WTC11 (cell line): ENCODE results near the gene PPP1R10. TPM values are rescaled to one million over a fixed set of nuclear protein-coding genes. Genes with fewer than 3 reads are reported as not detected.
"Not testable (repeated sequence)": the region's sequence is repeated elsewhere in the genome, so short reads cannot be mapped to it uniquely, and the experiment has no call there.

Experiments used
- ATAC-seq: fragments of 200-7000 bp; cut with Tn5 transposase; 2 replicates; pipeline ENCODE4 v1.10.0; 2021; ENCODE audit warnings: mild to moderate bottlenecking, moderate library complexity
- CTCF ChIA-PET: fragments of 300-600 bp; sonication (Branson Sonifier 250); formaldehyde crosslinking; loops from one replicate; lab custom pipeline; 2021; ENCODE audit warnings: antibody characterized with exemption; lab: Charles Lee
- POLR2A ChIA-PET: fragments of 350-600 bp; sonication (Branson Sonifier 250); formaldehyde crosslinking; loops from one replicate; lab custom pipeline; 2021; ENCODE audit warnings: antibody characterized with exemption; lab: Charles Lee
- DNase-seq: peaks from one replicate; pipeline ENCODE4 v3.0.0; 2021; ENCODE audit warnings: low spot score
- H3K27ac Mint-ChIP-seq: 2 replicates; pipeline ENCODE4 v1.8.0; 2021; ENCODE audit warnings: mixed read lengths
- H3K27me3 Mint-ChIP-seq: 2 replicates; pipeline ENCODE4 v1.8.0; 2021; ENCODE audit warnings: low read depth, mild to moderate bottlenecking, moderate library complexity, mixed read lengths
- H3K36me3 Mint-ChIP-seq: 2 replicates; pipeline ENCODE4 v1.8.0; 2021; ENCODE audit warnings: mixed read lengths
- H3K4me1 Mint-ChIP-seq: 2 replicates; pipeline ENCODE4 v1.8.0; 2022; ENCODE audit warnings: mixed read lengths
- H3K4me3 Mint-ChIP-seq: 2 replicates; pipeline ENCODE4 v1.8.0; 2021; ENCODE audit warnings: mild to moderate bottlenecking, moderate library complexity, mixed read lengths
- H3K9me3 Mint-ChIP-seq: 2 replicates; pipeline ENCODE4 v1.8.0; 2021; ENCODE audit warnings: mixed read lengths
- GABPB1 ChIP-seq: sonication (generic); formaldehyde crosslinking; IDR thresholded peaks from 2 replicates; pipeline ENCODE4 v1.8.1; 2023; ENCODE audit warnings: mild to moderate bottlenecking, missing genetic modification reagents
- KAT7 ChIP-seq: sonication (generic); formaldehyde crosslinking; IDR thresholded peaks from 2 replicates; pipeline ENCODE4 v1.8.1; 2023; ENCODE audit warnings: missing genetic modification reagents, mild to moderate bottlenecking, borderline replicate concordance
- SP1 ChIP-seq: sonication (generic); formaldehyde crosslinking; conservative IDR thresholded peaks from 2 replicates; pipeline ENCODE4 v1.8.1; 2022; ENCODE audit warnings: missing genetic modification reagents
- total RNA-seq: library from RNA; stranded (reverse); gene quantifications from 3 replicates; pipeline ENCODE4 v1.2.3, GENCODE V29; 2021
- TF ChIP-seq, protein P1 (sequence below): sonication (generic); formaldehyde crosslinking; IDR thresholded peaks from 2 replicates; pipeline ENCODE4 v1.8.0; 2023; ENCODE audit warnings: missing genetic modification reagents, mild to moderate bottlenecking, borderline replicate concordance
- TF ChIP-seq, protein P2 (sequence below): sonication (generic); formaldehyde crosslinking; IDR thresholded peaks from 2 replicates; pipeline ENCODE4 v1.8.1; 2022; ENCODE audit warnings: low read depth, missing genetic modification reagents, borderline replicate concordance
- TF ChIP-seq, protein P3 (sequence below): fragments of 200-600 bp; IDR thresholded peaks from 2 replicates; pipeline ENCODE4 v1.8.0; 2022; ENCODE audit warnings: antibody characterized with exemption
- TF ChIP-seq, protein P4 (sequence below): sonication (generic); formaldehyde crosslinking; IDR thresholded peaks from 2 replicates; pipeline ENCODE4 v1.8.0; 2022; ENCODE audit warnings: missing genetic modification reagents

PPP1R10 gene
- total RNA-seq, 1 experiment from 2014 or later = 83.1 TPM

DNA sequence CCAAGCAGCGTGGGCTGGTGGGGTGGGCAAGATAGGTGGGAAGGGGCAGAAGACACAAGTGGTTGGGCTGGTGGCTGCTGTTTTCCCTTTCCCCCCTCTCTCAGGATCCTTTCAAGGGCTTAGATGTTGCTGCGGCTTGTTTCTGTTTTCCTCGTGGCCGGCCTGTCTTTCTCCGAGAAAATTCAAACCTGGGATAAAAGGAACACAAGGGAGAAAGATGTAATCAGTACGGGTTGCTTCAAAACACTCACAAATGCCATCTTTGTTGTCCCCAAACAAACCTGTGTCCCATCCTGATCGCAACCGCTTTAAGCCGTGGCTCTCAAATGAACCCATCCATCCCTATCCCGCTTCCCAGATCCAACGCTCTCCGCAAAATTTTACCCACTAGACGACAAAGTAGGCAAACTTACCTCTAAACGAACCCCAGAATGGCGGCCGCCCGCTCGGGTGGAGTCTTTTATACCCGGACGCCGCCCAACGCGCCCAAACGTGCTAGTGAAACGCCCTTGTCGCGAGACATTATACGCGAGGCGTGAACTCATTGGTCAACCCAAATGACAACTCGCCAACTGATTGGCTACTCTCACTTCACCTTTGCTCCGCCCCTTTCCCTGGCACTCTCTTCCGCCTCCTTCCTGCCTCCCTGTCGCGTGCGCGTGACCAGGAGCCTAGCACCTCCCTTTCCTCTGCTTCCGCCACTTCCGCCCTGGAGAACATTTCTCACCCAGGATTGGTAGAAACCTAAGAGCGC is at the start of gene PPP1R10 (continued):
- TF ChIP-seq, protein P1, sequence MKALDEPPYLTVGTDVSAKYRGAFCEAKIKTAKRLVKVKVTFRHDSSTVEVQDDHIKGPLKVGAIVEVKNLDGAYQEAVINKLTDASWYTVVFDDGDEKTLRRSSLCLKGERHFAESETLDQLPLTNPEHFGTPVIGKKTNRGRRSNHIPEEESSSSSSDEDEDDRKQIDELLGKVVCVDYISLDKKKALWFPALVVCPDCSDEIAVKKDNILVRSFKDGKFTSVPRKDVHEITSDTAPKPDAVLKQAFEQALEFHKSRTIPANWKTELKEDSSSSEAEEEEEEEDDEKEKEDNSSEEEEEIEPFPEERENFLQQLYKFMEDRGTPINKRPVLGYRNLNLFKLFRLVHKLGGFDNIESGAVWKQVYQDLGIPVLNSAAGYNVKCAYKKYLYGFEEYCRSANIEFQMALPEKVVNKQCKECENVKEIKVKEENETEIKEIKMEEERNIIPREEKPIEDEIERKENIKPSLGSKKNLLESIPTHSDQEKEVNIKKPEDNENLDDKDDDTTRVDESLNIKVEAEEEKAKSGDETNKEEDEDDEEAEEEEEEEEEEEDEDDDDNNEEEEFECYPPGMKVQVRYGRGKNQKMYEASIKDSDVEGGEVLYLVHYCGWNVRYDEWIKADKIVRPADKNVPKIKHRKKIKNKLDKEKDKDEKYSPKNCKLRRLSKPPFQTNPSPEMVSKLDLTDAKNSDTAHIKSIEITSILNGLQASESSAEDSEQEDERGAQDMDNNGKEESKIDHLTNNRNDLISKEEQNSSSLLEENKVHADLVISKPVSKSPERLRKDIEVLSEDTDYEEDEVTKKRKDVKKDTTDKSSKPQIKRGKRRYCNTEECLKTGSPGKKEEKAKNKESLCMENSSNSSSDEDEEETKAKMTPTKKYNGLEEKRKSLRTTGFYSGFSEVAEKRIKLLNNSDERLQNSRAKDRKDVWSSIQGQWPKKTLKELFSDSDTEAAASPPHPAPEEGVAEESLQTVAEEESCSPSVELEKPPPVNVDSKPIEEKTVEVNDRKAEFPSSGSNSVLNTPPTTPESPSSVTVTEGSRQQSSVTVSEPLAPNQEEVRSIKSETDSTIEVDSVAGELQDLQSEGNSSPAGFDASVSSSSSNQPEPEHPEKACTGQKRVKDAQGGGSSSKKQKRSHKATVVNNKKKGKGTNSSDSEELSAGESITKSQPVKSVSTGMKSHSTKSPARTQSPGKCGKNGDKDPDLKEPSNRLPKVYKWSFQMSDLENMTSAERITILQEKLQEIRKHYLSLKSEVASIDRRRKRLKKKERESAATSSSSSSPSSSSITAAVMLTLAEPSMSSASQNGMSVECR (CRISPR knock-in tag) = no peak

DNA sequence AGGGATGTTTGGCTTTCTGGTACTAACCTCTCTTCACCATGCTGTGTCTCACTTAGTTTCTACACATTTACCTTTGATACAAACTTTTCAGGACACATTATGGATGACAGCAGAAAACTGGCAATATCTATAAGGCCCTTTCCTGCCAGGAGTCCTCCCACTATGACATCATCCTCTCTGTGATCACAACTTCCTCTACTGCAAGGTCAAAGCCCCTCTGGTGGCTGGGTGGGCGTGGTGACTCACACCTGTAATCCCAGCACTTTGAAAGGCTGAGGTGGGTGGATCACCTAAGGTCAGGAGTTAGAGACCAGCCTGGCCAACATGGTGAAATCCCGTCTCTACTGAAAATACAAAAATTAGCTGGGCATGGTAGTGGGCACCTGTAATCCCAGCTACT is 49.3 kb upstream of the PPP1R10 start:
- POLR2A ChIA-PET, H3K9me3 Mint-ChIP-seq, H3K27me3 Mint-ChIP-seq, H3K27ac Mint-ChIP-seq, ATAC-seq, H3K4me1 Mint-ChIP-seq, DNase-seq, H3K4me3 Mint-ChIP-seq: not testable (repeated sequence)
- H3K36me3 Mint-ChIP-seq = peaks cover 60% of the 10 kb centered on the region
- CTCF ChIA-PET = interaction anchor here (1.2 to 2.1 kb wide), 2 partner anchors 13 to 65 kb away, joined by 3 to 8 read pairs; no protein-coding TSS in a partner anchor
- TF ChIP-seq GABPB1 (CRISPR knock-in tag) = peak; percentile 70; the same call in 1 of the 2 replicates

DNA sequence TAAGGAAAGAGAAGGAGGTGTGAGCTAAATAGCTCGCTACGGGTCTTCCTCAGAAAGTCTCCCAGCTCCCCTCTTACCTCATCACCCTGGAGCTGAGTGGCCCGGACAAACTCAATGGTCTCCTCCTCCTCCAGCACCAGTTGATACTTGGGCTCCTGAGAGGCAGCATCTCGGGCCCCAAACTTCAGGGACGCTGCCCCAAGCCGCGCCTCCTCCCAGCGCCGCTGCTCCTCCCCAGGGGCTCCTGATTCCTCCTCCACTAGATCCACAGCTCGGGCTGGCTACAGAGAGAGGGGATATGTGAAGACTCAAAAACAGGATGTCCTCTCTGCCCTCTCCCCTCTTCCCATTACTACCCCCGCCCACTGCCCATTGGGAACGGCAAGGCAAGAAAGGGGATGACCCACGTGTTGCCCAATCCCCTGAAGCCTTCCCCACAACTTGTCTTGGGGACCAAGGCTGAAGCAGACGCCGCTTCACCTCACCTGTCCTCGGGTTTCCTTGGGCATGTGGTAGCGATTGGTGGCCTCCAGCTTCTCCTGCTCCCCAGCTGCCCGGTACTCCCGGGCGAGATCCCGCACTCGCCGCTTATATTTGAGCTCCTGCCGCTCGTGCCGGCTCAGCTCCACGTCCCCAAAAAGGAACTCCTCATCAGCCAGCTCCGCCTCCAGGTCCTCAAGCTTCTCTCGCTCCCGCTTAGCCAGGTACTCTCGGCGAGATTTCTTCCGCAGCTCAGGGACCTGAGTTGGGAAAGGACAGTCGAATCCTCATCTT is 48.1 kb upstream of the PPP1R10 start:
- DNase-seq (no peak), ATAC-seq (no peak)
- Mint-ChIP-seq H3K27ac (no peak overlapping the region), H3K4me1 (no peaks in the 10 kb centered on the region), H3K9me3 (no peaks in the 10 kb centered on the region), H3K36me3 (peaks cover 53% of the 10 kb centered on the region), H3K4me3 (no peak overlapping the region), H3K27me3 (no peaks in the 10 kb centered on the region)
- TF ChIP-seq, protein P2, sequence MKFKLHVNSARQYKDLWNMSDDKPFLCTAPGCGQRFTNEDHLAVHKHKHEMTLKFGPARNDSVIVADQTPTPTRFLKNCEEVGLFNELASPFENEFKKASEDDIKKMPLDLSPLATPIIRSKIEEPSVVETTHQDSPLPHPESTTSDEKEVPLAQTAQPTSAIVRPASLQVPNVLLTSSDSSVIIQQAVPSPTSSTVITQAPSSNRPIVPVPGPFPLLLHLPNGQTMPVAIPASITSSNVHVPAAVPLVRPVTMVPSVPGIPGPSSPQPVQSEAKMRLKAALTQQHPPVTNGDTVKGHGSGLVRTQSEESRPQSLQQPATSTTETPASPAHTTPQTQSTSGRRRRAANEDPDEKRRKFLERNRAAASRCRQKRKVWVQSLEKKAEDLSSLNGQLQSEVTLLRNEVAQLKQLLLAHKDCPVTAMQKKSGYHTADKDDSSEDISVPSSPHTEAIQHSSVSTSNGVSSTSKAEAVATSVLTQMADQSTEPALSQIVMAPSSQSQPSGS (CRISPR knock-in tag) = no peak
- TF ChIP-seq, protein P3, sequence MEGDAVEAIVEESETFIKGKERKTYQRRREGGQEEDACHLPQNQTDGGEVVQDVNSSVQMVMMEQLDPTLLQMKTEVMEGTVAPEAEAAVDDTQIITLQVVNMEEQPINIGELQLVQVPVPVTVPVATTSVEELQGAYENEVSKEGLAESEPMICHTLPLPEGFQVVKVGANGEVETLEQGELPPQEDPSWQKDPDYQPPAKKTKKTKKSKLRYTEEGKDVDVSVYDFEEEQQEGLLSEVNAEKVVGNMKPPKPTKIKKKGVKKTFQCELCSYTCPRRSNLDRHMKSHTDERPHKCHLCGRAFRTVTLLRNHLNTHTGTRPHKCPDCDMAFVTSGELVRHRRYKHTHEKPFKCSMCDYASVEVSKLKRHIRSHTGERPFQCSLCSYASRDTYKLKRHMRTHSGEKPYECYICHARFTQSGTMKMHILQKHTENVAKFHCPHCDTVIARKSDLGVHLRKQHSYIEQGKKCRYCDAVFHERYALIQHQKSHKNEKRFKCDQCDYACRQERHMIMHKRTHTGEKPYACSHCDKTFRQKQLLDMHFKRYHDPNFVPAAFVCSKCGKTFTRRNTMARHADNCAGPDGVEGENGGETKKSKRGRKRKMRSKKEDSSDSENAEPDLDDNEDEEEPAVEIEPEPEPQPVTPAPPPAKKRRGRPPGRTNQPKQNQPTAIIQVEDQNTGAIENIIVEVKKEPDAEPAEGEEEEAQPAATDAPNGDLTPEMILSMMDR = no peak
- TF ChIP-seq SP1 (CRISPR knock-in tag) (no peak), KAT7 (no peak)
- TF ChIP-seq, protein P4, sequence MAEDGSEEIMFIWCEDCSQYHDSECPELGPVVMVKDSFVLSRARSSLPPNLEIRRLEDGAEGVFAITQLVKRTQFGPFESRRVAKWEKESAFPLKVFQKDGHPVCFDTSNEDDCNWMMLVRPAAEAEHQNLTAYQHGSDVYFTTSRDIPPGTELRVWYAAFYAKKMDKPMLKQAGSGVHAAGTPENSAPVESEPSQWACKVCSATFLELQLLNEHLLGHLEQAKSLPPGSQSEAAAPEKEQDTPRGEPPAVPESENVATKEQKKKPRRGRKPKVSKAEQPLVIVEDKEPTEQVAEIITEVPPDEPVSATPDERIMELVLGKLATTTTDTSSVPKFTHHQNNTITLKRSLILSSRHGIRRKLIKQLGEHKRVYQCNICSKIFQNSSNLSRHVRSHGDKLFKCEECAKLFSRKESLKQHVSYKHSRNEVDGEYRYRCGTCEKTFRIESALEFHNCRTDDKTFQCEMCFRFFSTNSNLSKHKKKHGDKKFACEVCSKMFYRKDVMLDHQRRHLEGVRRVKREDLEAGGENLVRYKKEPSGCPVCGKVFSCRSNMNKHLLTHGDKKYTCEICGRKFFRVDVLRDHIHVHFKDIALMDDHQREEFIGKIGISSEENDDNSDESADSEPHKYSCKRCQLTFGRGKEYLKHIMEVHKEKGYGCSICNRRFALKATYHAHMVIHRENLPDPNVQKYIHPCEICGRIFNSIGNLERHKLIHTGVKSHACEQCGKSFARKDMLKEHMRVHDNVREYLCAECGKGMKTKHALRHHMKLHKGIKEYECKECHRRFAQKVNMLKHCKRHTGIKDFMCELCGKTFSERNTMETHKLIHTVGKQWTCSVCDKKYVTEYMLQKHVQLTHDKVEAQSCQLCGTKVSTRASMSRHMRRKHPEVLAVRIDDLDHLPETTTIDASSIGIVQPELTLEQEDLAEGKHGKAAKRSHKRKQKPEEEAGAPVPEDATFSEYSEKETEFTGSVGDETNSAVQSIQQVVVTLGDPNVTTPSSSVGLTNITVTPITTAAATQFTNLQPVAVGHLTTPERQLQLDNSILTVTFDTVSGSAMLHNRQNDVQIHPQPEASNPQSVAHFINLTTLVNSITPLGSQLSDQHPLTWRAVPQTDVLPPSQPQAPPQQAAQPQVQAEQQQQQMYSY (CRISPR knock-in tag) = no peak
- ChIA-PET POLR2A (no interaction called here), CTCF (interaction anchor here (0.8 to 2.1 kb wide), 3 partner anchors 14 to 66 kb away, joined by 3 to 8 read pairs (median 3); no protein-coding TSS in a partner anchor)

DNA sequence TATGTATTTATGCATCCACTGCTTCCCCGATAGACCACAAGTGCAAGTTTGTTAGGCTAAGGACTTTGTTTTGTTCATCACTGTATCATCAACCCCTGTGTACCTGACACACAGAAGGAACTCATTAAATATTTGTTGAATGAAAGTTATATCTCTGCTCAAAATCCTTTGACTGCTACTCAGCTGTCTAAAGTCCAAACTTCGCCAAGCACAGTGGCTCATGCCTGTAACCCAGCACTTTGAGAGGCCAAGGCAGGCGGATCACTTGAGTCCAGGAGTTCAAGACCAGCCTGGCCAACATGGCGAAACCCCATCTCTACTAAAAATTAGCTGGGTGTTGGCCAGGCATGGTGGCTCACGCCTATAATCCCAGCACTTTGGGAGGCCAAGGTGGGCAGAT is 40.9 kb upstream of the PPP1R10 start:
- peaks cover 69% of the 10 kb centered on the region for H3K36me3 Mint-ChIP-seq
- CTCF ChIA-PET, H3K4me1 Mint-ChIP-seq, H3K9me3 Mint-ChIP-seq, H3K27ac Mint-ChIP-seq, H3K4me3 Mint-ChIP-seq, H3K27me3 Mint-ChIP-seq, ATAC-seq, DNase-seq, POLR2A ChIA-PET: not testable (repeated sequence)
